ENCODE measurements around the gene NFKB2.
A peak's percentile ranks its signal among the peaks of the same experiment; 100 is the strongest.

Gene NFKB2

DNA sequence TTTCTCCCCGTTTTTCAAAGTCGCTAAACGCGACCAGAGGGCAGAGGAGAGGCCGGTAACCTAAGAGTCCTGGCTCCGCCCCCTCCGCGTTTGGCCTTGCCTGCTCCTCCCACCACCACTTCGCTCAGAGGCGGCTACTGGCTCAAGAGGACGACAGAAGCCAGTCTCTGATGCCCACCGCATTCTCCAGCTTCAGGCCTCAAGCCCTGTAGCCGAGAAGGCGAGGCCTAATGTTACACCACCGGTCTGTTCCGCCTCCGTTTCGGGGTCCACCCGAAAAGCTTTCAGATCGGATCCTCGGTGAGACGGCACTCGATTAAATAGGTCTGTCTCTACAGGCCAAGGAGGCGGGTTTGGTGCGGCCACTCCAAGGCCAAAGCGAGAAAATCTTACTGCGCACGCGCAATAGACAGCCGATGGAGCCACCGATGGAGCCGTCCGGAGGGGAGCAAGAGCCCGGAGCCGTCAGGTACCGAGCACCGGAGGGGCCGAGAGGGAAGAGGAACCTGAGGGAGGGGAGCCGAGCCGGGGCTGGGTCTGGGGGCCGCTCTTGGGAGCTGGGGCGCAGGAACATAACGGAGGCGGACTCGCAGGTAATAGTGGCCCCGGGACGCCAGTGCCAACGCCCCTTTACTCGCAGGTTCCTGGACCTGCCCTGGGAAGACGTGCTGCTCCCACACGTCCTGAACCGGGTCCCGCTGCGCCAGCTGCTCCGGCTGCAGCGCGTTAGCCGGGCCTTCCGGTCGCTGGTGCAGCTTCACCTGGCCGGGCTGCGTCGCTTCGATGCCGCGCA is 25.4 kb downstream of the NFKB2 start, which contains the start of gene FBXL15:
TSS of gene FBXL15 (plus strand) at position 123 of the 793 bp plus-strand sequence. CDS start at position 417, 294 bp downstream.
- peak within 1 kb of the TSS; percentile 77 for H3K9ac ChIP-seq (ENCODE audit: low read depth, low read length)
- H3K4me3 ChIP-seq (ENCODE audit: low read depth, low read length), result peak within 1 kb of the TSS; percentile 87
- peaks cover 2% of the 10 kb centered on the region for H3K4me1 ChIP-seq (ENCODE audit: control insufficient read depth, insufficient read depth, low read length)
- no peaks in the 10 kb centered on the region for H3K27me3 ChIP-seq (ENCODE audit: control insufficient read depth, insufficient read depth, low read length)
- peaks cover 8% of the 10 kb centered on the region for H3K36me3 ChIP-seq (ENCODE audit: control insufficient read depth, insufficient read depth, low read length)
- H3K9me3 ChIP-seq (ENCODE audit: control insufficient read depth, insufficient read depth, low read length), result no peaks in the 10 kb centered on the region

DNA sequence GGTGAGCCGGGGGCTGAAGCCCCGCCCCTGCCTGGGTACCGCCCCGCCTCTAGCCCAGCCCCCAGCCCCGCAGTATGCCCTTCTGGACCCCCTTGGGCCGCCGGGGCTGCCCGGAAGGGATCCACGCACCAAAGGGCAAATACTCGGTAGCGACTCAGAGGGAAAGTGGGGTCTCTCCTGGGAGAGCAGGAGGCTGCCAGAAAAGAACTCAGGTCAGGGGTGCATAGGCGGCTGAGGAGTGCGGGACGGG is 25.9 kb downstream of the NFKB2 start:
- no peaks in the 10 kb centered on the region for H3K9me3 ChIP-seq (ENCODE audit: control insufficient read depth, insufficient read depth, low read length)

GRCh38 chr10:102421757-102422512 is 26.4 kb downstream of the NFKB2 start:
- Histone ChIP-seq H3K9me3 (ENCODE audit: control insufficient read depth, insufficient read depth, low read length) (no peaks in the 10 kb centered on the region), H3K27me3 (ENCODE audit: control insufficient read depth, insufficient read depth, low read length) (no peaks in the 10 kb centered on the region), H3K36me3 (ENCODE audit: control insufficient read depth, insufficient read depth, low read length) (peaks cover 8% of the 10 kb centered on the region), H3K9ac (ENCODE audit: low read depth, low read length) (peak overlapping the region; percentile 77), H3K4me3 (ENCODE audit: low read depth, low read length) (peak overlapping the region; percentile 87), H3K4me1 (ENCODE audit: control insufficient read depth, insufficient read depth, low read length) (peaks cover 2% of the 10 kb centered on the region)

More for the DNA sequence above, 25.9 kb downstream of the NFKB2 start:
- peak overlapping the region; percentile 87 for H3K4me3 ChIP-seq (ENCODE audit: low read depth, low read length)
- H3K9ac ChIP-seq (ENCODE audit: low read depth, low read length), result peak overlapping the region; percentile 77
- no peaks in the 10 kb centered on the region for H3K27me3 ChIP-seq (ENCODE audit: control insufficient read depth, insufficient read depth, low read length)
- H3K4me1 ChIP-seq (ENCODE audit: control insufficient read depth, insufficient read depth, low read length), result peaks cover 2% of the 10 kb centered on the region
- peaks cover 8% of the 10 kb centered on the region for H3K36me3 ChIP-seq (ENCODE audit: control insufficient read depth, insufficient read depth, low read length)

DNA sequence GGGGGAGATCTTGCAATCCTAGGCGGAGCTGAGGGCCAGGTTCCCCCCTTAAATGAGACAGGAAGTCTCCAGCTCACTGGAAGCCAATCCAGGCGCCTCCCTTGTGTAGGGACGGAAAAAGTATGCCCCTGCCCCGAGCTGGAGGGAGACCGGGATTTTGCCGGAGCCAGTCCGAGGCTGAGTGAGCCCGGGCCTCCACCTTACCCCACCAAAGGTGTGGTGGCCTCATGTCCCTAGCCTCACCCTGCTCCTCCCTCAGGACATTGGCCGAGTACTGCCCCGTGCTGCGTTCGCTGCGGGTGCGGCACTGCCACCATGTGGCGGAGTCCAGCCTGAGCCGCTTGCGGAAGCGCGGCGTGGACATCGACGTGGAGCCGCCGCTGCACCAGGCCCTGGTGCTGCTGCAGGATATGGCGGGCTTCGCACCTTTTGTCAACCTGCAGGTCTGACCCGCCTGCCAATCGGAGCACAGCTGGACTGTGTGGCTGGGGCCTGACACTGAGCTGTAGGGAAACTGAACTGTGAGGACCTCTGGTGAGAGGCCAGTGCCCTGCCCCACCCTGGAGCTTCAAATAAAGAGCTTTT is 27.1 kb downstream of the NFKB2 start:
- peak overlapping the region; percentile 87 for H3K4me3 ChIP-seq (ENCODE audit: low read depth, low read length)
- H3K36me3 ChIP-seq (ENCODE audit: control insufficient read depth, insufficient read depth, low read length), result peaks cover 8% of the 10 kb centered on the region
- H3K9me3 ChIP-seq (ENCODE audit: control insufficient read depth, insufficient read depth, low read length), result no peaks in the 10 kb centered on the region
- H3K27me3 ChIP-seq (ENCODE audit: control insufficient read depth, insufficient read depth, low read length), result no peaks in the 10 kb centered on the region
- H3K9ac ChIP-seq (ENCODE audit: low read depth, low read length), result peak overlapping the region; percentile 60
- H3K4me1 ChIP-seq (ENCODE audit: control insufficient read depth, insufficient read depth, low read length), result peaks cover 2% of the 10 kb centered on the region

GRCh38 chr10:102423372-102423968 is 28.0 kb downstream of the NFKB2 start:
- H3K4me1 ChIP-seq (ENCODE audit: control insufficient read depth, insufficient read depth, low read length), result peaks cover 2% of the 10 kb centered on the region
- no peaks in the 10 kb centered on the region for H3K9me3 ChIP-seq (ENCODE audit: control insufficient read depth, insufficient read depth, low read length)
- H3K36me3 ChIP-seq (ENCODE audit: control insufficient read depth, insufficient read depth, low read length), result peaks cover 8% of the 10 kb centered on the region
- no peak overlapping the region for H3K4me3 ChIP-seq (ENCODE audit: low read depth, low read length)
- H3K27me3 ChIP-seq (ENCODE audit: control insufficient read depth, insufficient read depth, low read length), result no peaks in the 10 kb centered on the region
- H3K9ac ChIP-seq (ENCODE audit: low read depth, low read length), result no peak overlapping the region

- Histone ChIP-seq H3K36me3 (ENCODE audit: control insufficient read depth, insufficient read depth, low read length) (peaks cover 8% of the 10 kb centered on the region), H3K4me3 (ENCODE audit: low read depth, low read length) (no peak overlapping the region), H3K9me3 (ENCODE audit: control insufficient read depth, insufficient read depth, low read length) (no peaks in the 10 kb centered on the region), H3K9ac (ENCODE audit: low read depth, low read length) (no peak overlapping the region), H3K4me1 (ENCODE audit: control insufficient read depth, insufficient read depth, low read length) (peaks cover 2% of the 10 kb centered on the region), H3K27me3 (ENCODE audit: control insufficient read depth, insufficient read depth, low read length) (no peaks in the 10 kb centered on the region)
Observed at GRCh38 chr10:102424145-102424544, 28.6 kb downstream of the NFKB2 start.

DNA sequence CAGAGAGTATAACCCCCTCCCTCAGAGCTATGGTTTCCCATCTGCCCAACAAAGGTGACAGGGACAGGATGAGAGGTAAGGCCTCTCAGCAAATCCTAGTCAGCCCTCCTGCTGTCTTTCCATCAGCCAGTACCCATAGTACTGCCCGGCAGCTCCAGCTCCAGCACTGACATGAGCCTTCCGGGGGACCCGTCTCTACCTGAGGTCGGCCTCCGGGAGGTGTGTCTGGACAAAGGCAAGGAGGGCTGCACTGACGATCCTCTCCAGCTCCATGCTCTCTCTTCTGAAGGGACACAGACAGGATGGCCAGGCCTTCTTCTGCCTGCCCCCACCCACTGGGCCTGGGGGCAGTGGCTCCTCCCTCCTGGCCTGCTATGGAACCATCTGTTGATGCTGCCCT is 29.4 kb downstream of the NFKB2 start:
- peaks cover 2% of the 10 kb centered on the region for H3K4me1 ChIP-seq (ENCODE audit: control insufficient read depth, insufficient read depth, low read length)
- no peaks in the 10 kb centered on the region for H3K27me3 ChIP-seq (ENCODE audit: control insufficient read depth, insufficient read depth, low read length)

GRCh38 chr10:102425444-102425843 is 29.9 kb downstream of the NFKB2 start:
- Histone ChIP-seq H3K27me3 (ENCODE audit: control insufficient read depth, insufficient read depth, low read length) (no peaks in the 10 kb centered on the region), H3K36me3 (ENCODE audit: control insufficient read depth, insufficient read depth, low read length) (peaks cover 8% of the 10 kb centered on the region), H3K4me1 (ENCODE audit: control insufficient read depth, insufficient read depth, low read length) (peaks cover 2% of the 10 kb centered on the region), H3K9ac (ENCODE audit: low read depth, low read length) (no peak overlapping the region), H3K4me3 (ENCODE audit: low read depth, low read length) (no peak overlapping the region), H3K9me3 (ENCODE audit: control insufficient read depth, insufficient read depth, low read length) (no peaks in the 10 kb centered on the region)

More for the DNA sequence above, 29.4 kb downstream of the NFKB2 start:
- Histone ChIP-seq H3K4me3 (ENCODE audit: low read depth, low read length) (no peak overlapping the region), H3K36me3 (ENCODE audit: control insufficient read depth, insufficient read depth, low read length) (peaks cover 8% of the 10 kb centered on the region), H3K9ac (ENCODE audit: low read depth, low read length) (no peak overlapping the region), H3K9me3 (ENCODE audit: control insufficient read depth, insufficient read depth, low read length) (no peaks in the 10 kb centered on the region)

- H3K27me3 ChIP-seq (ENCODE audit: control insufficient read depth, insufficient read depth, low read length), result no peaks in the 10 kb centered on the region
- no peak overlapping the region for H3K9ac ChIP-seq (ENCODE audit: low read depth, low read length)
- H3K4me1 ChIP-seq (ENCODE audit: control insufficient read depth, insufficient read depth, low read length), result peaks cover 2% of the 10 kb centered on the region
- peaks cover 8% of the 10 kb centered on the region for H3K36me3 ChIP-seq (ENCODE audit: control insufficient read depth, insufficient read depth, low read length)
- H3K4me3 ChIP-seq (ENCODE audit: low read depth, low read length), result no peak overlapping the region
- H3K9me3 ChIP-seq (ENCODE audit: control insufficient read depth, insufficient read depth, low read length), result no peaks in the 10 kb centered on the region
Observed at GRCh38 chr10:102426803-102427287, 31.3 kb downstream of the NFKB2 start.

GRCh38 chr10:102429468-102429867 is 34.0 kb downstream of the NFKB2 start:
- Histone ChIP-seq H3K27me3 (ENCODE audit: control insufficient read depth, insufficient read depth, low read length) (peaks cover 16% of the 10 kb centered on the region), H3K4me1 (ENCODE audit: control insufficient read depth, insufficient read depth, low read length) (no peaks in the 10 kb centered on the region), H3K36me3 (ENCODE audit: control insufficient read depth, insufficient read depth, low read length) (no peaks in the 10 kb centered on the region), H3K4me3 (ENCODE audit: low read depth, low read length) (no peak overlapping the region), H3K9ac (ENCODE audit: low read depth, low read length) (no peak overlapping the region), H3K9me3 (ENCODE audit: control insufficient read depth, insufficient read depth, low read length) (no peaks in the 10 kb centered on the region)

DNA sequence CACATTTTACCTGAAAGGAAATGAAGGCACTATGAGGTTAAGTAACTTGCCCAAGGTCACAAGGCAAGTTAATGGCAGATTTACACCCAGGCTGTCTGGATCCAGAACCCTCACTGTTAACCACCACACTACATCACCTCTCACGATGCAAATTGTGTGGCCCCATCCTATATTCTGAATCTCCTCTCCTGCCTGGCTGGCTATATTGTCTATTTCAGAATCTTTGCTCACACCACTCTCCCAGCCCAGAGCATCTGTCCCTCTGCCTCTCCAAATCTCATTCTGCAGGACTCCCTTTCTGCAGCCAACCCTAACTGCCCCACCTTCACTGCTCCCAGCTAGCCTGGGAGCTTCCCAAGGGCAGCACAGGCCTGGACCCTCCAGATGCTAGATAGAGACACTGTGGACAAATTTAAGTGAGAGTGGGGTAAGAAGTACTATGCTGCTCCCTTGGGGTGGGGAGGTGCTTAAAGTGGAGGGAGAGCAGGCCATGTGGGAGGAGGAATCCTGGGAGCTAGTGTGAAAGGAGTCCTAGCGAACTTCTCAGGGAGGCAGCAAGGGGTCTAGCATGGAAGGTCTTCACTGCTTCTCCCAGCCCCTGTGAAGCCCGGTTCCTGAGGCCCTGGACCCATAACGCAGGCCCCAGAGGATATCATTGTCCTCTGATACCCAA is 36.1 kb downstream of the NFKB2 start:
- Histone ChIP-seq H3K4me1 (ENCODE audit: control insufficient read depth, insufficient read depth, low read length) (peaks cover 5% of the 10 kb centered on the region), H3K4me3 (ENCODE audit: low read depth, low read length) (peak overlapping the region; percentile 90), H3K27me3 (ENCODE audit: control insufficient read depth, insufficient read depth, low read length) (peaks cover 34% of the 10 kb centered on the region)

More for the DNA sequence above, 36.1 kb downstream of the NFKB2 start:
- Histone ChIP-seq H3K36me3 (ENCODE audit: control insufficient read depth, insufficient read depth, low read length) (no peaks in the 10 kb centered on the region), H3K9ac (ENCODE audit: low read depth, low read length) (peak overlapping the region; percentile 74), H3K9me3 (ENCODE audit: control insufficient read depth, insufficient read depth, low read length) (no peaks in the 10 kb centered on the region)
